H9 (cell line): ENCODE measurements around the gene SAMD14. TPM values are rescaled to one million over a fixed set of nuclear protein-coding genes. Genes with fewer than 3 reads are reported as not detected.
A peak's percentile ranks its signal among the peaks of the same experiment; 100 is the strongest.

Source experiments
- DNase-seq: peaks from one replicate; pipeline ENCODE4 v3.0.0-alpha.2; 2017
- H2AFZ ChIP-seq: one replicate; pipeline ENCODE4 v1.6.1; 2013; ENCODE audit warnings: mild to moderate bottlenecking, low read length, control low read depth, moderate library complexity
- H2AK5ac ChIP-seq: 2 replicates; pipeline ENCODE4 v1.6.1; 2013; ENCODE audit warnings: low read length, control low read depth, mixed read lengths; ENCODE audit not compliant: insufficient read length
- H2BK120ac ChIP-seq: one replicate; pipeline ENCODE4 v1.6.1; 2013; ENCODE audit warnings: low read depth, mild to moderate bottlenecking, low read length, control low read depth, inconsistent platforms; ENCODE audit not compliant: poor library complexity, severe bottlenecking
- H2BK12ac ChIP-seq: 2 replicates; pipeline ENCODE4 v1.6.1; 2013; ENCODE audit warnings: low read length, control low read depth, mixed read lengths, low read depth; ENCODE audit not compliant: insufficient read length
- H2BK15ac ChIP-seq: 2 replicates; pipeline ENCODE4 v1.6.1; 2013; ENCODE audit warnings: low read depth, low read length, control low read depth
- H2BK20ac ChIP-seq: one replicate; pipeline ENCODE4 v1.6.1; 2013; ENCODE audit warnings: low read depth, mild to moderate bottlenecking, low read length, control low read depth, inconsistent platforms; ENCODE audit not compliant: poor library complexity, severe bottlenecking
- H2BK5ac ChIP-seq: 2 replicates; pipeline ENCODE4 v1.6.1; 2013; ENCODE audit warnings: low read length, control low read depth, mixed read lengths; ENCODE audit not compliant: insufficient read length
- H3K14ac ChIP-seq: 2 replicates; pipeline ENCODE4 v1.6.1; 2013; ENCODE audit warnings: low read length, control low read depth; ENCODE audit not compliant: insufficient read depth
- H3K18ac ChIP-seq: 2 replicates; pipeline ENCODE4 v1.6.1; 2013; ENCODE audit warnings: low read depth, mild to moderate bottlenecking, mixed read lengths, low read length, control low read depth; ENCODE audit not compliant: insufficient read length
- H3K23ac ChIP-seq: 2 replicates; pipeline ENCODE4 v1.6.1; 2013; ENCODE audit warnings: low read length, control low read depth, mixed read lengths, low read depth; ENCODE audit not compliant: insufficient read length
- H3K23me2 ChIP-seq: 2 replicates; pipeline ENCODE4 v1.6.1; 2013; ENCODE audit warnings: low read depth, mild to moderate bottlenecking, mixed read lengths, low read length, control low read depth; ENCODE audit not compliant: insufficient read length, poor library complexity, severe bottlenecking
- H3K27ac ChIP-seq: 2 replicates; pipeline ENCODE4 v1.5.1; 2013; ENCODE audit warnings: low read length, control low read depth, mixed read lengths, low read depth; ENCODE audit not compliant: insufficient read length
- H3K27me3 ChIP-seq: 2 replicates; pipeline ENCODE4 v1.6.1; 2013; ENCODE audit warnings: low read length, control low read depth, inconsistent platforms; ENCODE audit not compliant: insufficient read depth
- H3K4ac ChIP-seq: 2 replicates; pipeline ENCODE4 v1.6.1; 2013; ENCODE audit warnings: low read depth, mild to moderate bottlenecking, control low read depth, inconsistent platforms, low read length, moderate library complexity
- H3K4me1 ChIP-seq: 2 replicates; pipeline ENCODE4 v1.6.1; 2013; ENCODE audit warnings: low read length, control low read depth, inconsistent platforms; ENCODE audit not compliant: insufficient read depth
- H3K4me2 ChIP-seq: 2 replicates; pipeline ENCODE4 v1.6.1; 2013; ENCODE audit warnings: low read length, control low read depth, mixed read lengths; ENCODE audit not compliant: insufficient read length, insufficient read depth
- H3K56ac ChIP-seq: 2 replicates; pipeline ENCODE4 v1.6.1; 2013; ENCODE audit warnings: low read depth, mild to moderate bottlenecking, mixed read lengths, low read length, control low read depth; ENCODE audit not compliant: insufficient read length
- H3K79me1 ChIP-seq: 2 replicates; pipeline ENCODE4 v1.6.1; 2013; ENCODE audit warnings: low read depth, mild to moderate bottlenecking, moderate library complexity, low read length, control low read depth, inconsistent platforms; ENCODE audit not compliant: insufficient read depth, poor library complexity, severe bottlenecking
- H3K79me2 ChIP-seq: 2 replicates; pipeline ENCODE4 v1.6.1; 2013; ENCODE audit warnings: low read length, control low read depth, inconsistent platforms; ENCODE audit not compliant: insufficient read depth
- H3K9ac ChIP-seq: 2 replicates; pipeline ENCODE4 v1.6.1; 2013; ENCODE audit warnings: low read length, control low read depth, mixed read lengths; ENCODE audit not compliant: insufficient read length; ENCODE audit errors: extremely low read depth
- H3K9me3 ChIP-seq: one replicate; pipeline ENCODE4 v1.6.1; 2013; ENCODE audit warnings: low read depth, low read length, inconsistent platforms; ENCODE audit not compliant: control insufficient read depth
- H3T11ph ChIP-seq: one replicate; pipeline ENCODE4 v1.6.1; 2013; ENCODE audit warnings: mild to moderate bottlenecking, low read length, control low read depth, inconsistent platforms
- H4K20me1 ChIP-seq: one replicate; pipeline ENCODE4 v1.6.1; 2013; ENCODE audit not compliant: control insufficient read depth, insufficient read length, insufficient read depth
- H4K5ac ChIP-seq: 2 replicates; pipeline ENCODE4 v1.6.1; 2013; ENCODE audit warnings: low read depth, mild to moderate bottlenecking, mixed read lengths, low read length, control low read depth; ENCODE audit not compliant: insufficient read length
- H4K8ac ChIP-seq: replicated peaks from 2 replicates; pipeline ENCODE4 v1.6.1; 2013; ENCODE audit warnings: low read length, control low read depth, mixed read lengths, low read depth; ENCODE audit not compliant: insufficient read length
- H4K91ac ChIP-seq: 2 replicates; pipeline ENCODE4 v1.6.1; 2013; ENCODE audit warnings: low read depth, mild to moderate bottlenecking, moderate library complexity, mixed read lengths, low read length, control low read depth; ENCODE audit not compliant: insufficient read length
- H3K27ac Mint-ChIP-seq, 3 experiments: 2 replicates in 2 of 3; 3 replicates in 1 of 3; pipeline ENCODE4 v1.8.0; 2020 to 2021; ENCODE audit warnings: mixed read lengths in 3 of 3, mild to moderate bottlenecking in 1 of 3, moderate library complexity in 1 of 3
- H3K27me3 Mint-ChIP-seq: 2 replicates; pipeline ENCODE4 v1.8.0; 2021; ENCODE audit warnings: low read depth, mild to moderate bottlenecking, moderate library complexity, mixed read lengths
- H3K36me3 Mint-ChIP-seq, 3 experiments: 2 replicates in 2 of 3; 3 replicates in 1 of 3; pipeline ENCODE4 v1.8.0; 2020 to 2021; ENCODE audit warnings: low read depth in 3 of 3, mixed read lengths in 3 of 3; ENCODE audit not compliant: insufficient read depth in 1 of 3
- H3K4me1 Mint-ChIP-seq, 2 experiments: 2 replicates each; pipeline ENCODE4 v1.8.0; 2020; ENCODE audit warnings: mixed read lengths in 2 of 2
- H3K4me3 Mint-ChIP-seq, 2 experiments: 2 replicates in 1 of 2; 3 replicates in 1 of 2; pipeline ENCODE4 v1.8.0; 2020 to 2021; ENCODE audit warnings: mild to moderate bottlenecking in 2 of 2, mixed read lengths in 2 of 2, moderate library complexity in 1 of 2
- H3K9me3 Mint-ChIP-seq, 2 experiments: 2 replicates in 1 of 2; 3 replicates in 1 of 2; pipeline ENCODE4 v1.8.0; 2020; ENCODE audit warnings: mild to moderate bottlenecking in 2 of 2, mixed read lengths in 2 of 2, moderate library complexity in 1 of 2
- CTCF ChIP-seq: fragments of 200-600 bp; sonication (generic); conservative IDR thresholded peaks from 3 replicates; pipeline ENCODE4 v1.8.0; 2021; ENCODE audit warnings: antibody characterized with exemption, mild to moderate bottlenecking
- WGBS: extraction: QIAGEN DNeasy Blood & Tissue Kit; methylation state at CpG from one replicate; pipeline ENCODE4 v1.1.7; 2013; ENCODE audit warnings: missing lambda C conversion rate, low lambda C conversion rate, mixed read lengths; ENCODE audit not compliant: insufficient read length; ENCODE audit errors: extremely low coverage; 5-methylcytosine and 5-hydroxymethylcytosine counted together
- total RNA-seq: library from RNA; stranded (reverse); gene quantifications from 2 replicates; pipeline ENCODE4 v1.2.1, GENCODE V29; 2021

SAMD14 gene
- total RNA-seq, 1 experiment from 2014 or later, result 5.9 TPM

GRCh38 chr17:50143461-50144176 is 13.7 kb upstream of the SAMD14 start:
- TF ChIP-seq CTCF, result no peak
- Mint-ChIP-seq H3K27me3 (peaks cover 5% of the 10 kb centered on the region; the same call in 1 of the 2 replicates), H3K36me3 (peaks cover 24 to 66% (median 54%) of the 10 kb centered on the region in 3 experiments; a peak in 6 of 7 replicates), H3K4me3 (no peak overlapping the region), H3K27ac (peak overlapping the region in 1 of 3 experiments; percentile 38; a peak in 1 of 7 replicates), H3K9me3 (no peaks in the 10 kb centered on the region), H3K4me1 (peaks cover 30 to 46% of the 10 kb centered on the region in 2 experiments)
- Histone ChIP-seq H4K5ac (no peak overlapping the region), H3K4ac (no peak overlapping the region), H3K27ac (no peak overlapping the region), H3K9me3 (no peaks in the 10 kb centered on the region), H2AFZ (no peak overlapping the region), H2BK5ac (no peak overlapping the region), H3K14ac (no peak overlapping the region), H2BK120ac (no peak overlapping the region), H4K8ac (no peak overlapping the region), H3T11ph (no peak overlapping the region), H2AK5ac (no peak overlapping the region), H3K56ac (no peak overlapping the region), H3K23ac (no peak overlapping the region), H2BK12ac (no peak overlapping the region), H3K27me3 (no peaks in the 10 kb centered on the region), H3K23me2 (peaks cover 5% of the 10 kb centered on the region), H2BK15ac (no peak overlapping the region), H3K4me2 (no peak overlapping the region), H3K79me1 (no peaks in the 10 kb centered on the region), H4K91ac (no peak overlapping the region), H3K79me2 (no peaks in the 10 kb centered on the region), H4K20me1 (peaks cover 2% of the 10 kb centered on the region), H2BK20ac (no peak overlapping the region), H3K4me1 (no peaks in the 10 kb centered on the region; the same call in 1 of the 2 replicates), H3K18ac (no peak overlapping the region), H3K9ac (no peak overlapping the region)
- DNase-seq, result no peak
- no CpG with 5 or more reads among the region's 20 CpGs for WGBS
